ENCODE results near the gene EFCAB9. TPM values are rescaled to one million over a fixed set of nuclear protein-coding genes. Genes with fewer than 3 reads are reported as not detected.
A peak's percentile ranks its signal among the peaks of the same experiment; 100 is the strongest.
"Not testable (repeated sequence)": the region's sequence is repeated elsewhere in the genome, so short reads cannot be mapped to it uniquely, and the experiment has no call there.

The EFCAB9 gene
- polyA plus RNA-seq, 3 donors = not detected

DNA sequence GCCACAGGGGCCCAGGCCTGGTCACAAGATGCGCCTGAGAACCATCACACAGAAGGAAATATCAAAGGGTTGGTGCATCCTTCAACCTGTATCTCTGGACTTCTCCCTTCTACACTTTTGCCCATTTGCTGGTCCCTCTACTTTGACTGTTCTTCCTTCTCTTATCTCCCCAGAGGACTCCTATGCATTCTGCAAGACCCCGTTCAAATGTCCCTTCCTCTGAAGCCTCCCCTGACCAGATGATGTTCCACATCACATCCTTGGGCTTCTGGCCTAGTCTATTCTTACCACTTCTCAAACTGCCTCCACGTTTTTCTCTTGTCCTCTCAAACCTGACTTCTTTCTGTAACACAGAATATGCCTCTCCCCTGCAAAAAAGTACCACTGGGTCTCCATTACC lies 40.3 kb upstream of the EFCAB9 start:
- Histone ChIP-seq H3K27me3 (ENCODE audit: control insufficient read depth in 2 of 2, insufficient read depth in 2 of 2, low read length in 2 of 2) (no peaks in the 10 kb centered on the region), H3K9ac (ENCODE audit: insufficient read depth, low read length, poor library complexity, severe bottlenecking) (no peak overlapping the region), H3K4me1 (ENCODE audit: control insufficient read depth in 1 of 2, insufficient read depth in 2 of 2, low read length in 2 of 2) (peaks cover 63 to 72% of the 10 kb centered on the region in 2 donors), H3K4me3 (replicated peaks in 1 of 3; ENCODE audit: low read depth in 2 of 3, low read length in 3 of 3) (peak overlapping the region in 1 of 3 experiments; percentile 1), H3K36me3 (replicated peaks in 1 of 2; ENCODE audit: control insufficient read depth in 1 of 2, insufficient read depth in 2 of 2, low read length in 2 of 2) (peaks cover 34 to 73% of the 10 kb centered on the region in 2 donors), H3K27ac (ENCODE audit: low read depth in 1 of 2, low read length in 2 of 2) (peak overlapping the region; percentile 85 to 86), H3K4me2 (replicated peaks; ENCODE audit: extremely low read depth, low read length, poor library complexity, severe bottlenecking) (no peak overlapping the region), H2AFZ (ENCODE audit: insufficient read depth, low read depth, low read length, poor library complexity, severe bottlenecking) (no peak overlapping the region), H3K9me3 (replicated peaks in 1 of 2; ENCODE audit: control insufficient read depth in 1 of 2, insufficient read depth in 1 of 2, low read length in 2 of 2) (no peaks in the 10 kb centered on the region), H4K20me1 (ENCODE audit: insufficient read depth, low read length) (peaks cover 67% of the 10 kb centered on the region), H3K79me2 (ENCODE audit: insufficient read depth, low read length) (peaks cover 89% of the 10 kb centered on the region)
- TF ChIP-seq, protein P1, sequence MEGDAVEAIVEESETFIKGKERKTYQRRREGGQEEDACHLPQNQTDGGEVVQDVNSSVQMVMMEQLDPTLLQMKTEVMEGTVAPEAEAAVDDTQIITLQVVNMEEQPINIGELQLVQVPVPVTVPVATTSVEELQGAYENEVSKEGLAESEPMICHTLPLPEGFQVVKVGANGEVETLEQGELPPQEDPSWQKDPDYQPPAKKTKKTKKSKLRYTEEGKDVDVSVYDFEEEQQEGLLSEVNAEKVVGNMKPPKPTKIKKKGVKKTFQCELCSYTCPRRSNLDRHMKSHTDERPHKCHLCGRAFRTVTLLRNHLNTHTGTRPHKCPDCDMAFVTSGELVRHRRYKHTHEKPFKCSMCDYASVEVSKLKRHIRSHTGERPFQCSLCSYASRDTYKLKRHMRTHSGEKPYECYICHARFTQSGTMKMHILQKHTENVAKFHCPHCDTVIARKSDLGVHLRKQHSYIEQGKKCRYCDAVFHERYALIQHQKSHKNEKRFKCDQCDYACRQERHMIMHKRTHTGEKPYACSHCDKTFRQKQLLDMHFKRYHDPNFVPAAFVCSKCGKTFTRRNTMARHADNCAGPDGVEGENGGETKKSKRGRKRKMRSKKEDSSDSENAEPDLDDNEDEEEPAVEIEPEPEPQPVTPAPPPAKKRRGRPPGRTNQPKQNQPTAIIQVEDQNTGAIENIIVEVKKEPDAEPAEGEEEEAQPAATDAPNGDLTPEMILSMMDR (IDR thresholded peaks at IDR 0.05) = no peak
- Mint-ChIP-seq H3K4me3 (peak overlapping the region in 1 of 2 donors; percentile 8), H3K9me3 (peaks cover 0 to 2% (median 0%) of the 10 kb centered on the region in 7 donors), H3K27ac (peak overlapping the region; percentile 97 to 99 (median 99)), H3K36me3 (peaks cover 78 to 91% of the 10 kb centered on the region in 2 donors), H3K4me1 (peaks cover 74% of the 10 kb centered on the region), H3K27me3 (ENCODE audit: low read depth in 3 of 3) (peaks cover 0 to 4% (median 2%) of the 10 kb centered on the region in 3 donors)
- WGBS (ENCODE audit: insufficient coverage) = 83% methylated on average over 3 of the region's 3 CpGs
- DNase-seq = no peak
- intact Hi-C loops (cut with micrococcal nuclease) = loop anchor here (2.0 to 5.0 kb wide), 2 partner anchors 33 to 34 kb away; partner anchors contain the start of gene STK10 (in 1 of the 2)

- H3K27ac Mint-ChIP-seq = peak overlapping the region in 6 of 7 donors; percentile 18 to 97 (median 65)
- peaks cover 28 to 69% of the 10 kb centered on the region in 2 donors for H3K36me3 ChIP-seq (replicated peaks in 1 of 2; ENCODE audit: control insufficient read depth in 1 of 2, insufficient read depth in 2 of 2, low read length in 2 of 2)
- peaks cover 74 to 85% of the 10 kb centered on the region in 2 donors for H3K36me3 Mint-ChIP-seq
Measured at GRCh38 chr5:172155101-172155500, 38.9 kb upstream of the EFCAB9 start.

More at GRCh38 chr5:172155101-172155500, 38.9 kb upstream of the EFCAB9 start:
- H3K9me3 ChIP-seq (replicated peaks in 1 of 2; ENCODE audit: control insufficient read depth in 1 of 2, insufficient read depth in 1 of 2, low read length in 2 of 2); H3K9me3 Mint-ChIP-seq; H3K27me3 Mint-ChIP-seq (ENCODE audit: low read depth in 3 of 3); H3K4me3 Mint-ChIP-seq; H3K27ac ChIP-seq (ENCODE audit: low read depth in 1 of 2, low read length in 2 of 2); H3K9ac ChIP-seq (ENCODE audit: insufficient read depth, low read length, poor library complexity, severe bottlenecking); DNase-seq; H2AFZ ChIP-seq (ENCODE audit: insufficient read depth, low read depth, low read length, poor library complexity, severe bottlenecking); H3K27me3 ChIP-seq (ENCODE audit: control insufficient read depth in 2 of 2, insufficient read depth in 2 of 2, low read length in 2 of 2); intact Hi-C loops (cut with micrococcal nuclease); H3K4me2 ChIP-seq (replicated peaks; ENCODE audit: extremely low read depth, low read length, poor library complexity, severe bottlenecking); H3K4me3 ChIP-seq (replicated peaks in 1 of 3; ENCODE audit: low read depth in 2 of 3, low read length in 3 of 3): not testable (repeated sequence)
- WGBS (ENCODE audit: insufficient coverage) = 98% methylated on average over 6 of the region's 9 CpGs
- peaks cover 71% of the 10 kb centered on the region for H3K4me1 Mint-ChIP-seq
- H3K79me2 ChIP-seq (ENCODE audit: insufficient read depth, low read length) = peaks cover 90% of the 10 kb centered on the region
- peaks cover 69% of the 10 kb centered on the region for H4K20me1 ChIP-seq (ENCODE audit: insufficient read depth, low read length)
- H3K4me1 ChIP-seq (ENCODE audit: control insufficient read depth in 1 of 2, insufficient read depth in 2 of 2, low read length in 2 of 2) = peaks cover 50 to 71% of the 10 kb centered on the region in 2 donors

Data from CD14-positive monocyte (primary cell).